Skeletal muscle tissue (tissue), 4 donors: ENCODE measurements around the gene PRR27. TPM values are rescaled to one million over a fixed set of nuclear protein-coding genes. Genes with fewer than 3 reads are reported as not detected.

ENCODE experiments used
- H3K27ac ChIP-seq: one replicate; pipeline ENCODE4 v1.7.0; 2013; ENCODE audit warnings: mild to moderate bottlenecking, low read depth, low read length, inconsistent platforms
- H3K27me3 ChIP-seq, 3 donors: one replicate each; pipeline ENCODE4 v1.7.0; 2013; ENCODE audit warnings: low read length in 3 of 3; ENCODE audit not compliant: control insufficient read depth in 3 of 3, insufficient read depth in 3 of 3
- H3K36me3 ChIP-seq, 3 donors: one replicate each; pipeline ENCODE4 v1.7.0; 2013; ENCODE audit warnings: low read length in 3 of 3; ENCODE audit not compliant: control insufficient read depth in 3 of 3, insufficient read depth in 3 of 3
- H3K4me1 ChIP-seq, 3 donors: one replicate each; pipeline ENCODE4 v1.7.0; 2013; ENCODE audit warnings: low read length in 3 of 3, mild to moderate bottlenecking in 3 of 3; ENCODE audit not compliant: control insufficient read depth in 3 of 3, insufficient read depth in 3 of 3
- H3K4me3 ChIP-seq, 3 donors: one replicate each; pipeline ENCODE4 v1.7.0; 2013; ENCODE audit warnings: low read length in 3 of 3
- H3K9ac ChIP-seq, 3 donors: one replicate each; pipeline ENCODE4 v1.7.0; 2013; ENCODE audit warnings: low read length in 3 of 3, mild to moderate bottlenecking in 3 of 3, moderate library complexity in 2 of 3, low read depth in 1 of 3
- H3K9me3 ChIP-seq, 3 donors: one replicate each; pipeline ENCODE4 v1.7.0; 2013; ENCODE audit warnings: low read length in 3 of 3; ENCODE audit not compliant: control insufficient read depth in 3 of 3
- total RNA-seq: library from RNA; depleted of rRNA; stranded (reverse); fragments of >200 nt; gene quantifications from one replicate; pipeline ENCODE4 v1.2.3, GENCODE V29; 2014
- donor health status: Osteomylitis.

Gene PRR27
- total RNA-seq, result not detected

DNA sequence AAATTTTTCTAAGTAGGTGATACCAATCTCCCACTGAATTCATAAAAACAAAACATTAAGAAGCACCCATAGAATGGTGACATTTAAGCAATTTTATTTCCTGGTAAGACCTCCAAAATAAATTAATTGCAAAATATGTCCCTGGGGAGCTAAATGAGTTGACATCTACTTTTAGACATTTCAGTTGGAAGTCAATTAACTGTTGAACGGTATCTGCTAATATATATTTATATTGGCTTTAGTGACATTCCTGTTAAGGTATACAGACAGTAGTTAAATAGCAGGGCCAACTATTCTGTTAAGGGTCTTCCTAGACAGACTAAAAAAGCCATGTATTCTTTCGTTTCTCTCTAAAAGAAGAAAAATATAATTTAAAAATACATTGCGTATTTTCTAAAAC, at the start of gene PRR27:
Gene PRR27, plus strand, starts transcription at position 301 of the 400 bp plus-strand sequence. CDS start 139 bp downstream, outside the sequence.
- H3K4me3 ChIP-seq, result no peak within 1 kb of the TSS

DNA sequence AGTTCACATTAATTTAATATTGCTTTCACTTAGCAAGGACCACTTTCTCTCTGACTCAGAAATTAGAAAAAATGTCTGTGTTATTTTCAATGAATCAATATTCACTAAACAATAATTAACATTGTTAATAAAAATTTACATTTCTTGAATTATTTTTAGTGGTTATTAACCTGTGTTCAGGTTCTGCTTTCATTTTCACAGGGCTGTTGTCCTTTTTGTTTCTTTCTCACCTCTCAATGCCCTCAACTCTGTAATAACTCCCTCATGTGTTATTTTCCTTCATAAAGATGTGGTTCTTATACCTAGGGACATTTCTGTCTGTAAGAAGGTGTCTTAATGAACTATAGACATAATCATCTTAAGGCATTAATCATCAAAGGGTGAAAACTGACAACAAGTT, 43.1 kb upstream of the PRR27 start:
- H3K4me1 ChIP-seq, result no peaks in the 10 kb centered on the region
- H3K4me3 ChIP-seq, result no peak overlapping the region
- H3K36me3 ChIP-seq, result no peaks in the 10 kb centered on the region
- no peak overlapping the region for H3K27ac ChIP-seq
- no peaks in the 10 kb centered on the region for H3K27me3 ChIP-seq
- no peak overlapping the region for H3K9ac ChIP-seq
- no peaks in the 10 kb centered on the region for H3K9me3 ChIP-seq

More for the DNA sequence above, at the start of gene PRR27:
- H3K9me3 ChIP-seq, result no peaks in the 10 kb centered on the region
- H3K36me3 ChIP-seq, result no peaks in the 10 kb centered on the region
- no peak within 1 kb of the TSS for H3K9ac ChIP-seq
- H3K4me1 ChIP-seq, result no peaks in the 10 kb centered on the region
- no peak within 1 kb of the TSS for H3K27ac ChIP-seq
- H3K27me3 ChIP-seq, result no peaks in the 10 kb centered on the region

DNA sequence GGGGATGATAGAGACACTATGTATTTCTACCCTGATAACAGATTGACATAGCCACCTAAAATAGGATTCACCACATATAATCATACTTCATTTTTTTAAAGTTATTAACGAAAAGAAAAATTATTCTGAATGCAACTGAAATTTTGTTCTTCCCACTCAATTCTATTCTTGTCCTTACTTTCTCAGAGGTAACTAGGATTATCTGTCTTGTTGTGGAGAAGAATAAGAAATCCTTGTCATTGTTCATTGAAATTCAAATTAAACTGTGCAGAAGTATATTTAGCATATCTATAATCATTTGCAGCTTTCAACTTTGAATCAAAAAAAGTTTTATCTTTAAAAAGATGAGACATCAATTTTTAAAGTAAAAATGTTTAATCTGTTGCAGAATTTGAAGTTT, 40.4 kb upstream of the PRR27 start:
- H3K9ac ChIP-seq, result no peak overlapping the region
- H3K4me3 ChIP-seq, result no peak overlapping the region
- H3K27ac ChIP-seq, result no peak overlapping the region
- no peaks in the 10 kb centered on the region for H3K4me1 ChIP-seq
- H3K9me3 ChIP-seq, result no peaks in the 10 kb centered on the region
- H3K27me3 ChIP-seq, result no peaks in the 10 kb centered on the region
- H3K36me3 ChIP-seq, result no peaks in the 10 kb centered on the region

DNA sequence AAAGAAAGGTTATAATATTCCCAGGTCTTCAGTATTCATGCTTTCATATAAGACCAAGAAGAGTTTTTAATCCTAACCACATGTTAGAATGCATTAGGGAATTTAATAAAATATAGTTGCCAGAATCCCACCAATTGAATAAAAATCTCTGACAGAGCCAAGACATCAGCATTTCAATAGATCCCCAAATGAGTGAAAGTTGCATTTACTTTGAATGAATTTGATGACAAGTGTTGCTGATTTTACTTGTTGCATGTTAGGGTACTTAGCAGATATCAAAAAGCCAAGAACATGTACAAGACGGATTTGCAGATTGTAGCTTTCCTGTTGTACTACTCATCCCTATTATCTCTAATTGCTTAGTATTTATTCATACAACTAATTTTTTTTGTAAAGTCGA, 39.9 kb upstream of the PRR27 start:
- Histone ChIP-seq H3K9me3 (no peaks in the 10 kb centered on the region), H3K4me3 (no peak overlapping the region), H3K4me1 (no peaks in the 10 kb centered on the region), H3K27me3 (no peaks in the 10 kb centered on the region), H3K9ac (no peak overlapping the region), H3K27ac (no peak overlapping the region), H3K36me3 (no peaks in the 10 kb centered on the region)

DNA sequence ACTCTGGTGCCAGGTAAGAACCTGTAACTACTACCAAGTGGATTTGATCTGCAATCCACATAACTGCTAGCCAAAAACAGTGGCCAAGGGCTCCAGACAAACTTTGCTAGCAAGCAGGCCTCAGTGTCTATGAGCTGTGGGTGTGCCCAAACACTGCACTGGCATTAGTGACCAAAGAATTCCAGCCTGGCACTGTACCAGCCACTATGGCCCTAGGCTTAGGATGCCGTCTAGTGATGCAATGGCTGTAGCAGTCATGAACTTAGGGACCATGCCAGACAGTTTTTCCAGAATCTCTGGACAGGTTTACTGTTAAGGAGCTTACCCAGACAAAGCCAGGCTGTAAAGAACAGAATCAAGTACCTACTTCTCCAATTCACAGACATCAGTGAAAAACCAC, 33.7 kb upstream of the PRR27 start:
- Histone ChIP-seq H3K9me3 (peaks cover 0 to 3% (median 0%) of the 10 kb centered on the region in 3 donors), H3K27me3 (no peaks in the 10 kb centered on the region), H3K36me3 (no peaks in the 10 kb centered on the region), H3K4me3 (no peak overlapping the region), H3K4me1 (no peaks in the 10 kb centered on the region), H3K9ac (no peak overlapping the region), H3K27ac (no peak overlapping the region)

DNA sequence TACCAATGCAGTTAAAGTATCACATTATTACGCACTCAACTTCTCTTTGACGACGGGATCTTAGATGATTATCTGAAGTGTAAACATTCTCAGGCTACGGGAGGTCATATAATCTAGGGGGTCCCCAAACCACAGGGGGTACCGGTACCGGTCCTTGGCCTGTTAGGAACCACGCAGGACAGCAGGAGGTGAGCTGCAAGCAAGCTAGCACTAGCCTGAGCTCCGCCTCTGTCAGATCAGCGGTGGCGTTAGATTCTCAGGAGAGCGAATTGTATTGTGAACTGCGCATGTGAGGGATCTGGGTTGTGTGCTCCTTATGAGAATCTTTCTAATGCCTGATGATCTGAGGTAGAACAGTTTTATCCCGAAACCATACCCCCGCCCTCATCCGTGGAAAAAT, 20.6 kb upstream of the PRR27 start:
- Histone ChIP-seq H3K4me1 (no peaks in the 10 kb centered on the region), H3K36me3 (no peaks in the 10 kb centered on the region), H3K27ac (no peak overlapping the region), H3K9ac (no peak overlapping the region), H3K4me3 (no peak overlapping the region), H3K27me3 (no peaks in the 10 kb centered on the region), H3K9me3 (no peaks in the 10 kb centered on the region)

DNA sequence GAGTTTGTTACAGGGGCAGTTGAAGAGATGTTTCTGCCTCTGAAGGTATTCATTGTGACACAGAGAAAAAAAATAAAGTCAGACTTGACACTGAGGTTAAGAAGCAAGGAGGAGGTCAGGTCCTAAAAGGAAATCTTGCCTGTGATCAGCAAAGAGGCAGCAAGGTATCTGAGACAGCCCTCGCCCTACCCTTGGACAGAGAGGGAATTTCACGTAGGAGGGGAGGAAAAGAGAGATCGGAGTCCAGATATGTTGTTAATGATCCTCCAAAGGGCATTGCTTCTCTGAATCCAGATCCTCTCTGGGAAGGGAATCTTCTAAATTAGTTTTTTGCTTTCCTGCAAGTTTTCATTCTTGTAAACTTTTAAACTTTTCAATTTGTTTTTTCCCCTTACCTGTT, 15.3 kb upstream of the PRR27 start:
- Histone ChIP-seq H3K36me3 (no peaks in the 10 kb centered on the region), H3K9ac (no peak overlapping the region), H3K4me1 (no peaks in the 10 kb centered on the region), H3K27ac (no peak overlapping the region), H3K9me3 (no peaks in the 10 kb centered on the region), H3K4me3 (no peak overlapping the region), H3K27me3 (no peaks in the 10 kb centered on the region)

DNA sequence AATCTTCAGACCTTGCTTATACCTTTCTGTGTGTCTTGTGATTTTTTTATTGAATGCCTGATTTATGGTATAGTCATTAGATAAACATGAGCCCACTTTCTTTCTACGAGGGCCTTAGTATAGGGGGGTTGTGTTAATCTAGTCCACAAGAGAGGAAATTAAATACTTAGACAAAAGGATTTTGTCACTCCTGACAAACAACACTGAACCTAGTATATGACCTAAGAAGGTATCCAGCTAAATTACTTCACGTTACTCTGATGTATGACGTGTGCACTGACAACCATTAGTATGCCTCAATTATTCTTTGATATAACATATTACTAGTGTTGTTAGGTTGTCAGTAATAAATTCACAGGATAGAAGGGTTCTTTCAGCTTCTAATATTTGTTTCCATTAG, 2.8 kb upstream of the PRR27 start:
- Histone ChIP-seq H3K36me3 (no peaks in the 10 kb centered on the region), H3K27me3 (no peaks in the 10 kb centered on the region), H3K9ac (no peak overlapping the region), H3K4me3 (no peak overlapping the region), H3K27ac (no peak overlapping the region), H3K4me1 (no peaks in the 10 kb centered on the region), H3K9me3 (no peaks in the 10 kb centered on the region)

DNA sequence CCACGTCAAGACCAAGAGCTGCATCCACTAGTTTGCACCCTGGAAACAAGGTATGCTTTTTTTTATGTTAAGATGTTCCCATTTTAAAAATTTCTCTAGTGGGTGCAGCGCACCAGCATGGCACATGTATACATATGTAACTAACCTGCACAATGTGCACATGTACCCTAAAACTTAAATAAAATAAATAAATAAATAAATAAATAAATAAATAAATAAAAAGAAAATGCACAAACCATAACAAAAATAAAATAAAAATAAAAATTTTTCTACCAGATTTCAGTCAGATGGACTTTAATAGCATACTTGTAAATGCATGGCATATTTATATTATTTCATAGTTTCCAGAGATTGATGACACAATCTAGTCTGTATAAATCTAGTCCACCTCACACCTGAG, 1.9 kb upstream of the PRR27 start:
- Histone ChIP-seq H3K4me1 (no peaks in the 10 kb centered on the region), H3K36me3 (no peaks in the 10 kb centered on the region), H3K9me3 (no peaks in the 10 kb centered on the region), H3K27ac (no peak overlapping the region), H3K27me3 (no peaks in the 10 kb centered on the region), H3K9ac (no peak overlapping the region), H3K4me3 (no peak overlapping the region)

DNA sequence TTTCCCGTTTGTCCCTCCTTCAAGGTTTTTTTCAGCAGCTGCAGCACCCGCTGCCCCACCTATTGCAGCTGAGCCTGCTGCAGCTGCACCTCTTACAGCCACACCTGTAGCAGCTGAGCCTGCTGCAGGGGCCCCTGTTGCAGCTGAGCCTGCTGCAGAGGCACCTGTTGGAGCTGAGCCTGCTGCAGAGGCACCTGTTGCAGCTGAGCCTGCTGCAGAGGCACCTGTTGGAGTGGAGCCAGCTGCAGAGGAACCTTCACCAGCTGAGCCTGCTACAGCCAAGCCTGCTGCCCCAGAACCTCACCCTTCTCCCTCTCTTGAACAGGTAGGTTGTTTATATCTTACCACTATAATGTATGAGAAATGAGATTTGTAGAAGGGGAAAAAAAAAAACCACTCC, 4.5 kb downstream of the PRR27 start:
- Histone ChIP-seq H3K27ac (no peak overlapping the region), H3K36me3 (no peaks in the 10 kb centered on the region), H3K27me3 (no peaks in the 10 kb centered on the region), H3K9ac (no peak overlapping the region), H3K4me1 (no peaks in the 10 kb centered on the region), H3K4me3 (no peak overlapping the region), H3K9me3 (no peaks in the 10 kb centered on the region)

DNA sequence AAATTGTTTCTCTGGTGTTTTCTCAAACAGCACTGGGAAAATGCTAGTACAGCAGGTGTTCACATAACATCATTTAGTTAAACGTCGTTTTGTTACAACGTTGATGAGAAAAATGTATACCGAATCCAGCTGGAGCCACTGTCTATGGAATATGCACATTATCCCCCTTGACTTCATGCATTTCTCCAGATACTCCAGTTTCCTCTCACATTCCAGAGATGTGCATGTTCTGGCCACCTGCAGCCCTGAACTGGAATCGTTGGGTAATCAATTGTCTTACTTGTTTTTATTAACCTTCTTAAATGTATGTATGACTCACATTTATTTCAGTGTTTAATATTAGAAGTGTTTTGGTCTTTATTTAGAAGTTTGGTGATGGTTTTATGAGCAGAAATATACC, 23.1 kb downstream of the PRR27 start:
- Histone ChIP-seq H3K36me3 (no peaks in the 10 kb centered on the region), H3K4me1 (no peaks in the 10 kb centered on the region), H3K27me3 (no peaks in the 10 kb centered on the region), H3K4me3 (no peak overlapping the region), H3K27ac (no peak overlapping the region), H3K9ac (no peak overlapping the region), H3K9me3 (no peaks in the 10 kb centered on the region)
